SK-N-SH treated with all-trans-retinoic acid at 6 μM for 48 hours (cell line): Measurements from ENCODE around the gene SLC38A2.

Experiments used
- POU6F1 ChIP-seq: fragments of 250-450 bp; sonication (Bioruptor Pico); IDR thresholded peaks from 2 replicates; pipeline ENCODE4 v1.8.0; 2021; ENCODE audit warnings: low read depth, mild to moderate bottlenecking, moderate library complexity, borderline replicate concordance
- PPARA ChIP-seq: fragments of 250-450 bp; sonication (Bioruptor Pico); IDR thresholded peaks from 2 replicates; pipeline ENCODE4 v1.5.0; 2020; ENCODE audit warnings: mild to moderate bottlenecking, borderline replicate concordance
- ZFP30 ChIP-seq: fragments of 450-650 bp; formaldehyde crosslinking; IDR thresholded peaks from 2 replicates; pipeline ENCODE4 v1.5.0; 2022; ENCODE audit warnings: mild to moderate bottlenecking, moderate library complexity

DNA sequence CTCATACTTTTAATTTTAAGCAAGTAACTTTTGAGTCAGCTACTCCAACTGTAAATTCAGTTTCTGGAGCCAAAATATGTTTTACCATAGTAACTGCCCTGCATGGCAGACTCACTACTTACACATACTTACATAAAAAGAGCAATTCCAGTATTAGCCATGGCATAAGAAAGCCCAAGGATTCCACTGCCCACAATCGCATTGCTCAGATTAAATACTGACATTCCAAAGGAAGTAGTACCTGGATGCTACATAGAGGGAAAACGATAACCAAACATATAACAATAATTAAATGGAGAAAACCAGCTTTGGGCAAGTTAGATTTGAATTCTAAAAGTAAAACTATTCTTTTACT, 2.2 kb downstream of the SLC38A2 start:
- no peak for TF ChIP-seq POU6F1
- TF ChIP-seq ZFP30 (CRISPR knock-in tag): no peak
- no peak for TF ChIP-seq PPARA (CRISPR knock-in tag)
